Non-pigmented ciliary epithelial cell (primary cell): ENCODE measurements around the gene ASF1B.
"Not testable (repeated sequence)": the region's sequence is repeated elsewhere in the genome, so short reads cannot be mapped to it uniquely, and the experiment has no call there.

Source experiments
- DNase-seq: peaks from one replicate; pipeline ENCODE4 v3.0.0-alpha.2; 2010; ENCODE audit warnings: low read depth

ASF1B gene

DNA sequence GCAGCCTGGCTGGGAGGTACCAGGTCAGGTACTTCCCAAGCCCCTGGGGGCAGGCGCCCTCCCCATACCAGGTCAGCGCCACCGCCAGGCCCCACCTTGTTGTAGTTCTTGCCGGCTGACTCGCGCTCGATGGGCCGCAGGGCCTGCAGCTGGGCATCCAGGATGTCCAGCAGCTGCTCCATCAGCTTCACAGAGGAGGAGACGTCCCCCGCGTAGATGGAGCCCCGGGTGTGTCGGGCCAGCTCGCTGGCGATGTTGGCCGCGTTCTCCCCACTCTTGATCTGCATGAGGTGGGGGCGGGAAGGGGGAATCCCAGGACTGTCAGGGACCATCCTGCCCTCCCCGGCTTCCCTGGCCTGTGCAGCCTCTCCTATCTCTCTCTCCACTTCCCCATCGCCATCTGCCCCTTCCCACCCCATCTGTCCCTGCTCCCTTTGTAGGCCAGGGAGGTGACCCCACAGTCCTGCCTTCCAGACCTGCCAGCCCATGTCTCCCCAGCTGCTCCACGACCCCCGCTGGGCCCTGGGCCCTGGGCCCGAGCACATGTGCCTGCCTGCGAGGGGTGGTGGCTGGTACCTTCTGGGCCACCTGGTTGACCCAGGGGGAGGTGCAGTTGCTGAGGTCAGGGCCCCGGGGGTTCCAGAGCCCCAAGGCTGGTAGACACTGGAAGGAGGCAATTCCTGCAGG is 23.8 kb upstream of the ASF1B start:
- no peak for DNase-seq

DNA sequence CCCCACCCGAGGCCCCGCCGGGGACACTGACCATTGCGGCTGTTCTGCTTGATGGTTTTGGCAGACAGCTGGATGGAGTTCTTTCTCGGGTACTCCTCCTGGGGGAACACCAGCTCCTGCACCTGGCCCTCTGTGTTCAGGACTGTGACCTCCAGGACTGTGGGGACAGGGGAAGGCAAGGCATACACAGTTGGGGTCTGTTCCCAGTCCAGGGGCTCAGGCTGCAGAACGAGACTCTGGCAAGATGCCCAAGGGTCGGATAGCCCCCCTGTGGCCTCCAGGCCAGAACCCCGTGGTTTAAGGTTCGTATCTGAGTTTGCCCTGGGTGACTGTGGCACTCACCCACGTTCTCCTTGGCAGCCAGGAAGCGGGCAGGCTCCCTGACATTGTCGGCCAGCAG is 22.7 kb upstream of the ASF1B start:
- DNase-seq: no peak

DNA sequence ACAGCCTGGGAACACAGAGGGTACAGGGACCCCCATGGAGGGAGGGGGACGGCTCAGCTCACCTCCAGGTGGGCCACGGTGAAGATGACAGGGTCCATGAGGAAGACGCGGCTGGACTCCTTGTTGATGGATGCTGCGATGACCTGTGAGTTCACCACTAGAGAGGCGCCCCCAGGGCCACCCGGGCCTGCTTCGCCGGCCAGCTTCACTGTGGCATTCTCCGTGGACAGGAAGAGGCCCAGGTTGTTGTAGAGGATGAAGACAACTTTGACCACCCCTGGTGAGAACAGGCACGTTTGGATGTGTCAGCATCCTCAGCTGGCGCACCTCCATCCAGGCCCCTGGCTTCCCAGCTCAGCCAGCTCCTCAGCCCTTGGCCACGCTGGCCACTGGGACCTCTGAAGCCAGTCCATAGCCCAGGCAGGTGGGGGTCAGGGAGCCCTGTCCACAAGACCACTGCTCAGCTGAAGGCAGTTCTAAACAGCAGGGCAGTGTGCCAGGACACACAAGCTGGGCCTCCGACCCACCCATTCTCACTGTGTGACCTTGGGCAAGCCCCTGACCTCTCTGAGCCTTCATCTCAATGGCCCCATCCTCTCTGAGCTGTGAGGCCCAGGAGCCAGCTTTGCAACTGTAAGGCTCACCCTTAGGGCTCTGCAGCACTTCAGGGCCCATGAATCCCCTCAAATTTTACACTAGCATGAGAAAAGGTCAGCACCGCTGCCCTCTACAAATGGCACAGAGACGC is 22.1 kb upstream of the ASF1B start:
- no peak for DNase-seq

DNA sequence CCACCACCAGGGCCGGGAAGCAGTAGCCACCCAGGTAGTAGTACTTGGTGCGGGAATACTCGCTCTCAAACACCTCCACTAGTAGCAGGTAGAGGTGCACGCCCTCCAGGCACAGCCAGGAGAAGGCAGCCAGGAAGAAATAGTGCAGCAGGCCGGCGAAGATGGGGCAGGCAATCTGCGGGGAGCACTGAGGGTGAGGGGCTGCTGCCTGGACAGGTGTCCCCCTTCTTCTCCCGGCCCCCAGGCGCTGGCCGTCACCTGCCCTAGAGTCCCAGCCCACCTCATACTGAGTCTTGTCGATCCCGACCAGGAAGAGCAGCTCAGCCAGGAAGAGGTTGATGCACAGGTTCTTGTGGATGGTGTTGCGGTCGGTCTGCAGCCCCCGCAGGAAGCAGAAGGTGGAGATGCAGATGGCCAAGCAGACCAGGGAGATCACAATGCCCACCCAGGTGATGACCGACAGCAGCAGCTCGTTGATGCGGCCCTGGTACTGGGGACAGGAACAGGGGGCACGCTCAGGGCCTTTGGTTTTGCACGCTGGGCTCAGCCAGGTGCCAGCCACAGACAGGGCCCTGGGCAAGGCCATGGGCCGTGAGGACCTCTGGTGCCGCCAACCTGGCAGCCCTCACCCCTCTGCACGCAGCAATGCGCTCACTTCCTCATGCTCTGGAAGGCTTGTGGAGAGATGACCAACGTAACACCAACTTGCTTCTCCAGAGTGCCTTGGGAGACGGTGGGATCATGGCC is 20.8 kb upstream of the ASF1B start:
- no peak for DNase-seq

DNA sequence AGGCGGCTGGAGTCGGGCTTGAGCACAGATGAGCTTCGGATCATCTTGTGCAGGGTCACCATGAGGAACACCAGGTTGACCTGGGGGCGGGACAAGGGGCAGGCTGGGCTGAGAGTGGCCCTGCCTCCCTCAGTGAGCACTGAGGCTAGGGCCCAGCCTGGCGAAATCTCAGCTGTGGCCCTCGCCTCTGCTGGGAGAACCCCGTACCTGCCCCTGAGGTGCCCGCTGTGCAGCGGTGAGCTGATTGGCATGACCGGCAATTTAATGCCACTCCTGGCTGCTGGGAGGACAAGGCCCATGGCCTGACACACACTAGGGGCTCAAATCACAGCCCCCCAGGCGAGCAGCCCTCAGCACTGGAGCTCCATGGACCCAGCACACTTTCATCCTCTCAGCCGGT is 19.7 kb upstream of the ASF1B start:
- no peak for DNase-seq

DNA sequence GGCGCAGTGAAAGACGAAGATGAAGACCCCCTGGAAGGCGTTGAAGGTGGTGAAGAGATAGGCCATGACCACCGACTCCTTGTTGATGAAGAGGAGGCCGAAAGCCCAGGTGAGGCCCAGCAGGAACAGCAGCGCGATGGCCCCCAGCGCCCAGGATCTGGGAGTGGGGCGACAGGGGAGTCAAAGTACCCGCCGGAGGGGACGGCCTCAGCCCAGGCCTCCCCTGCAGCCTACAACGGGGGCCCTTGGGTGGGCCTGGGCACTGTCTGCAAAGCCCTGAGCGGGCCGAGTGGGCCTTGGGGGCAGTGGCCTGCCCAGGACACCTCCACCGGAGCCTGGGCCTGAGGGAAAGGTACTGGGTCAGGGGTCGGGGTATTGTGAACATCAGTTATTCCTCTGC is 19.0 kb upstream of the ASF1B start:
- DNase-seq: no peak

DNA sequence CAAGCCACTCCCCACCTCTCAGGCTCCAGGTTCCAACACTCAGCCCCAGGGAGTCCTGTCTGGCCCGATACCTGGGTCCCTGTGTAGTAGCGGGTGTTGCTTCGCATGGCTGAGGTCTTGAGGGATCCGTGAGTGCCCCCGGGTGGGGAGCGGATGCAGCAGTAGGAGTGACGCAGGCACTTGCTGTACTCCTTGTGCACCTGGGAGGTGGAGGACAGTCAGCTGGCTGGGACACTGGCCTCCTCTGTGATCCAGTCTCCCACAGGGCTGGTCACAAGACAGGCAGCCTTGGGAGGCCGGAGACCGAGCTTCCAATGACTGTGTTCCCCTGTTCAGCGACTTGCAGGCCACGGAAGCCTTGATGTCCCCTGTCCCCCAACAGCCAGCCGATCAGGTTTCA is 16.3 kb upstream of the ASF1B start:
- no peak for DNase-seq

DNA sequence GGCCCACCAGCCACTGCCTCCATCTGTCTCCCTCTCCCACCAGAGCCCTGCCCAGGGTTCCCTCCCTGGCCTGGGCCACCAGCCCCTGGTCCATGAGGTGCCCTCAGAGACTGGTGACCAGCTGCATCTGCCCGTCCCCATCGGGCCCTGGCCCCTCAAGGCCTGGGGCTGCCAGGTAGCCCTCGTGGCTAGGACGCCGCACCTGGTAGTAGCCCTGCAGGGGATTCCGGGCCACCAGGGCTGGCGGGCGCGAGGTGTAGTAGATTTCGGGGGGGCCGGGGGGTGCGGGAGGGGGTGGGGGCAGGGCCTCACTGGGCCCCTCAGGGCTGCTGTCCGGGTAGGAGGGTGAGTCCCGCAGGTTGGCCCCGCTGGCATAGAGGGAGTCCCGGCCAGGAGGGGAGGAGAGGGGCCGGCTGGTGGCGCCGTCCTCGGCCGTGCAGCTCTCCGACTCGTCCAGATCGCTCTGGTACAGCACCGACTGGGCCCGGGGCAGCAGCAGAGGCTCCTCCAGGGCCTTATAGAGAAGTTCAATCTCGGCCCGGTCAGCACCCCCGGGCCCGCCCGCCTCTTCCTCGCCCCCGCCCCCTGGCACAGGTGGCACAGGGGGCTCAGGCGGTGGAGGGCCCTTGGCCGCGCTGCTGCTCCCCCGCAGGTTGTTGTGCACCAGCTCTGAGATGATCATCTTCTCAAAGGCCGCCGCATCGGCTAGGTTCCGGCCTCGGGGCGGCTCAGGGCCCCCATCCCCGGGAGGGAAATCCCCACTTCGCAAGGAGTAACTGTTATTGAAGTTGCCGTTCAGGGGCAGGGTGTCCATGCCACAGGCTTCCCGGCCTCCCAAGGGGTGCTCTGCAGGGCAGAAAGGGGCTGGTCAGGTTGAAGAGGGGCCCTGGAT is 14.6 kb upstream of the ASF1B start:
- no peak for DNase-seq

DNA sequence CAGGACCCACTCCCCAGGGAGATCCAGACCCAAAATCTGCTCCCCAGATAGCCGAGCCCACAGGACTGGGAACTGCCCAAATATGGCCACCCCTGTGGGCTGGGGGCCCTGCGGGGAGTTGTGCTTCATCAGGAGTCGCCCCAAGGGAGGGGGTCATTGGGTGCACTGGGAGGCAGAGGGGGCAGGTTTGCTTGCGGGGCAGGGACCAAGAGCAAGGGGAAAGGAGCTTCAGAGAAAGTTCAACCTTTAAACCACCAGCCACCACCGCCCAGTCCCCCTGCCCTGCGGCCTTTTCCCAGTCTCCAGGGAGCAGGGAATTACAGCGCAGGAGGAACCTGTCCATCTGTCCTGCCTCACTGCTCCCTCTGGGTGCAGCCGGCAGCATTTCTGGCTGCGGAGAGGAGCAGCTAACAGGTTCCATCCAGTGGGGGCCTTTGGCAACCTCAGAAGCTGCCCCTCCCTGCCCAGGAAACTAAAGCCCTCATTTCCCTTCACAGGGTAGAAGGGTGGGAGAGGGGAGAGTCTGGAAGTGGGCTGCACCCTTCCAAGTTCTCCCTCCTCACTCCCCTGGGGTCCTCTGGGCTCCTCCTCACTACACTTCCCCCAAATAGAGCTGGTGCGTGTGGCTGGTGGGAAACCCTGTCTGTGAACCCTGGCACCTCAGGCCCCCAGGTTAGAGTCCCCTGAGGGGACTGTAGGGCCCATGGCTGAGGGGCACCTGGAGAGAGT is 13.8 kb upstream of the ASF1B start:
- DNase-seq: no peak

DNA sequence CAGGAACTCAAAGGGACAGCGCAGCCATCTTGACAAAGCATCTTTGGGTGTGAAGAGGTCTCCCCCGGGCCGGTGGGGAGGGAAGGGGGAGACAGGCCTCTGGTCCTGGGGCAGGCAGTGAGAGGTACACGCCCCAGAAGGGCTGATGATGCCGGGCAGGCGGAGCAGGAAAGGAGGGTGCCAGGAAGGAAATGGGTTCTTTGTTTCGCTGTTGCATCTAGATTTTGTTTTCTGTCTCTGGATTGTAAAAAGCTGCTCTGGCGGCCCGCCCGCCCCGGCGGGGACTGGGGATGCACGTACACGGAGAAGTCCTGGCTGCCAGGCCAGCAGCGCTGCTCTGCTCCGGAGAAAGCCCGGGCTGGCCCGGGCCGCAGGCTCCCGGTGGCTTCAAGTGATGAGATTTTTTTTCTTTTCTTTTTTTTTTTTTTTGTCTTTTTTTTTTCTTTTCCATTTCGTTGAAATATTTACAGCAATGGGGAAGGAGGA is 13.2 kb upstream of the ASF1B start:
- no peak for DNase-seq

DNA sequence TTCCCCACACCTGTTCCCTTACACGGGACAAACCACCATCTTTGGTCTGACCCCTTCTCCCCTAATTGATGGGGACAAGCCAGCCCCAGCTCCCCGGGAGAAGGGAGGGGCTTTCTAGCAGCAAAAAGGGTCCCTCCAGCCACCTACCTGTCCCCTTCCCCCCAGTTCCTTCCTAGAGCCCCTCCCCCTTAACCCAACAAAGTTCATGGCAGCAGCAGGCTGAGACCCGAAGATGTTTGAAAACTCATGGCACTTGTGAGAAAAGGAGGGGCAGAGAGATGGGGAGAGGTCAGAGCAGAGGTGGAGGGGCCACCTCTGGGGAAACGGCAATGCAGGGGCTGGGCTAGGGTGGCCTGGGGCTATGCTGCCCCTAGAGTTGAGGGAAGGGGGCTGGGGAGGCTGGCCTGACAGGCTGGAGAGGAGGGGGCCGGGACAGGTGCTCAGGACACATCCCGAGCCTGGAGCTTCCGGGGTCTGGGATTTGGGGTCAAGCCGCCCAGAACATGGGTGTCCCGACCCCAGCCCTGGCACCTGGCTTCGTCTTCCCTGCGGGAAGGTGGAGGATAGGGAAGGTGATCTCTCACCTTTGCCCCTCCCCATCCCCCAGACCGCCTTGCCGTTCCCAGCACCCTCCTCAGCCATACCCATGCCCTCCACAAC is 12.5 kb upstream of the ASF1B start:
- DNase-seq: no peak

DNA sequence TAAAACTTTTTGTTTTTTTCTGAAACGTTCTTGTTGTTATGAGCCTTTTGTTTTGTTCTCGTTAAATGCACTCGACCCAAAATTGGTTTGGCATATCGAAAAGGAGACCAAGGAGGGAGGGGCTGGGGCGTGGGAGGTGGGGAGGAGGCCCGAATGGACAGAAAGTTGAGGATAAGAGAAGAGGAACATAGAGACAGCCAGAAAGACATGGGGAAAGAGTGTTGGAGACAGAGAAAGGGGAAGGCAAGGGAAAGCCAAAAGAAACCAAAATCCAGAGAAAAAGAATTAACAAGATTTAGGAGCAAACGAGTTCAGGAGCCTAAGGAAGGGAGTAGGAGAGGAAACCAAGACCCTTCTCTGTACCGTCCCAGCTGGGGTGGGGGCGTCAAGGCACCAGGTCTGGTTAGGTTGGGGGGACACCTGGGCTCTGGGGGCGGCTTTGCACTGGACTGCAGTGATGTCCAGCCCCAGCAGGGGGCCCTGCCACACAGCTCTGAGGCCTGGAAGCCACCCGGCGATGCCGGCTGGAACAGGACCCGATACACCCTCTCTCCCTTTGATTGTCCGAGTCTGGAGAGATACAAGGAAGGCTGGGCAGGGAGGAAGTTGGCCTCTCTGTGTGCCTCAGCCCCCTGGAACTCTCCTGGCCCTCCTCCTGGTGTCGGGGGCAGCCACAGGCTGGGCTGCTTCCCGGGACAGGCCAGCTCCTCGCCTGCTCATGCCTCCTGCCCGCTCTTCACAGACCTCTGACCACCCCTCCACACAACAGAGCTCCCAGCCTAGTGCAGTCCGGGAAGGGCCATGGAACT is 11.6 kb upstream of the ASF1B start:
- DNase-seq: no peak

DNA sequence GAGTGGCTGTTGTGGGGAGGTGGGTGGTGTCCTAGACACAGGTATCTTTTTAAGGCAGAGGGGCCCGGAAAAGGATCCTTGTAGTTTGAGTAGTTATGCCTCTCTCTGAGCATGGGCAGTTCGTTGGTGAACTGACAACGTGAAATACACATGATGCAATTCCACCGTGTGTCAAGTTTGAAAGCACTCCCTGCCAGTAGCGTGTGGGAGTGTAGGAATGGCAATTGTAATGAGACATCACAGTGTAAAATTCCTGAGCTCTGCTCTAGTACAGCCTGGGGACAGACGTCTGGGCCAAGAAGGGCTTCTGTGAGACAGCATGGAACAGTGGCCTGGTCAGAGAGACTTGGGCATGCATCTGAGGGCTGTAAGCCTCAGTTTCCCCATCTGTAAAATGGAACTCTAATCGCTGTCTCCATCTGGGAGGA is 10.4 kb upstream of the ASF1B start:
- DNase-seq: peak; percentile 59

DNA sequence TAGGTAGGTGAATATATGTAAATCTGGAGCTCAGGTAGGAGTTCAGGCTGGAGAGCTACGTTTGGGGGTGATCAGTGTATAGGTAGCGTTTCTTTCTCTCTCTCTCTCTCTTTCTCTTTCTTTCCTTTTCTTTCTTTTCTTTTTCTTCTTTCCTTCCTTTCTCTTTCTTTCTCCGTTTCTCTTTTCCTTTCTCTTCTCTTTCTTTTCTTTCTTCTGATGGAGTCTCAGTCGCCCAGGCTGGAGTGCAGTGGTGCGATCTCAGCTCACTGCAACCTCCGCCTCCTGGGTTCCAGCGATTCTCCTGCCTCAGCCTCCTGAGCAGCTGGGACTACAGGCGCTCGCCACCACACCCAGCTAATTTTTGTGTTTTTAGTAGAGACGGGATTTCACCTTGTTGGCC is 9.8 kb upstream of the ASF1B start:
- DNase-seq: not testable (repeated sequence)

DNA sequence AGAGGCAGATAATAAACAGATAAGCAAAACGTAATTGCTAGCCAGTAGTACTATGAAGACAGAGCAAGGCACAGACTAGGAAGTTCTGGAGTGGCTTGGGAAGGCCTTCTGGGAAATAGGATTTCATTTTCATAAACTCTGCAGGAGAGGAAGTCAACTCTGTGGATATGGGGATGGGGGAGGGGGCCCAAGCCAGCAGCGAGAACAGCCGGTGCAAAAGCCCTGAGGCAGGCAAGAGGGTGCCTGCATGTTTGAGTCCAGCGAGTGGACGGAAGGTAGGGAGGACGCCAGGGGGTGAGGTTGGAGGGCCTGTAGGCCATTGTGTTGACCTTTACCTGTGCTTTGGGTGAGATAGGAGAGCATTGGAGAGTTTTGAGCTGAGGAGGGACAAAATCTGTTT is 9.0 kb upstream of the ASF1B start:
- no peak for DNase-seq

DNA sequence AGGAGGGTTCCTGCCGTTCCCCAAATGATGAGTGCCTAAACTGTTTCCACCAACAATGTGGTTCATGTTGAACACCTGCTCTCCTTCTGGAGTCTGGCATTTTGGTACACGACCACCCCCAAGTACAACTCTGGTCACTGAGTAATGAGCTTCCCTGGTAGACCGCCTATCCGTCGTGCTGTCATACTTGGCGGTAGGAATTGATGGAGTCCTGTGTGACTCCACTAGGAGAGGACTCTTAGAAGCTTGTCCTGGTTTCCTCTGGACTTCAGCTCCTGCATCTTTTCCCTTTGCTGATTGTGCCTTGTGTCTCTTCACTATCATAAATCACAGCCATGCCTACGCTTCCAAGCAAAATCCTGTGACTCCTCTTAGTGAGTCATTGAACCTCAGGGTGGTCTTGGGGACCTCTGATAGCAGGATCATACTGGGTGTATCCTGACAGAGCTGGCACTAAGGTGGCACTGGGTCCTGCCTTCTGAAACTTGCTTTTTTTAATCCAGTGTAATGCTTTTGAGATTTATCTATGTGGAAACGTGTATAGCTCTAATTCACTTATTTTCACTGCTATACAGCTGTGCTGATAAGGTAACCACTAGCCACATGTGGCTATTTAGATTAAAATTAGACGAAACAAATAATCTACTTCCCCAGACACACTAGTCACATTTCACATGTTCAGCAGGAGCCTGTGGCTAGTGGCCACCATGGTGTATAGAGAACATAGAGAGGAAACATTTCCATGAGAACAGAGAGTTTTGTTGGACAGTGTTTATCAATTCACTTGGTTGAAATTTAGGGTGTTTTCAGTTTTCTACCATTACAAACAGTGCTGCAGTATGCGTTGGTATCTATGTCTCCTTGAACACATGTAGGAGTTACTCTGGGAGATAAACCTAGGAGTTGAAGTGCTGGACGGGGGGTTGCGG is 6.1 kb upstream of the ASF1B start:
- DNase-seq: no peak

DNA sequence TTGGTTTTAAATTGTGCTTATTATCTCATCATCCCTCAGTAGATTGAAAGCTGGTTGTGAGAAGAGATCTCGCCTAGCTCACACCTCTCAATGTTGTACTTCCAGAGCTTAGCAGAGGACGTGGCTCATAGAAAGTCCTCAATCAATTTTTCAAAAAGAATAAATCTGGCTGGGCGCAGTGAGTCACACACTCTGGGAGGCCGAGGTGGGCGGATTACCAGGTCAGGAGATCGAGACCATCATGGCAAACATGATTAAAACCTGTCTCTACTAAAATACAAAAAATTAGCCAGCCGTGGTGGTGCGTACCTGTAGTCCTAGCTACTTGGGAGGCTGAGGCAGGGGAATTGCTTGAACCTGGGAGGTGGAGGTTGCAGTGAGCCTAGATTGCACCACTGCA is 4.7 kb upstream of the ASF1B start:
- DNase-seq: no peak

DNA sequence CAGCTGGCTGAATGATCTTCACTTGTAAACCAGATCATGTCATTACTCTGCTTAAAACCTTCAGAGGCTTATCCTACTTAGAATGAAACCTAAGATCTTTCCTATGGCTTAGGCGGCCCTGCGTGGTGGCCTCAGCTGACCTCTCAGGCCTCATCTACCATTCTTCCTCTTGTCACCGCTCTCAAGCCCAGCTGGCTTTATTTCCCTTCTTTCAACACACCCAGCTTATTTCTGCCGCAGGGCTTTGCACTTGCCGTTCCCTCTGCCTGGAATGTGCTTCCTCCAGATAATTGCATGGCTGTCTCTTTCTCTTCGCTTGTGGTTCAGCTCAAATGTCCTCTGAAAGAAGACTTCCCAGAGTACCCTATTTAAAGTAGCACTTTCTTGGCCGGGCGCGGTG is 3.6 kb upstream of the ASF1B start:
- no peak for DNase-seq
